WTC11 (cell line): ENCODE data around the gene SPEN. TPM values are rescaled to one million over a fixed set of nuclear protein-coding genes. Genes with fewer than 3 reads are reported as not detected.

Experiments
- ATAC-seq: fragments of 200-7000 bp; cut with Tn5 transposase; 2 replicates; pipeline ENCODE4 v1.10.0; 2021; ENCODE audit warnings: mild to moderate bottlenecking, moderate library complexity
- CTCF ChIA-PET: fragments of 300-600 bp; sonication (Branson Sonifier 250); formaldehyde crosslinking; loops from one replicate; lab custom pipeline; 2021; ENCODE audit warnings: antibody characterized with exemption; lab: Charles Lee
- POLR2A ChIA-PET: fragments of 350-600 bp; sonication (Branson Sonifier 250); formaldehyde crosslinking; loops from one replicate; lab custom pipeline; 2021; ENCODE audit warnings: antibody characterized with exemption; lab: Charles Lee
- DNase-seq: peaks from one replicate; pipeline ENCODE4 v3.0.0; 2021; ENCODE audit warnings: low spot score
- H3K27ac Mint-ChIP-seq: 2 replicates; pipeline ENCODE4 v1.8.0; 2021; ENCODE audit warnings: mixed read lengths
- H3K27me3 Mint-ChIP-seq: 2 replicates; pipeline ENCODE4 v1.8.0; 2021; ENCODE audit warnings: low read depth, mild to moderate bottlenecking, moderate library complexity, mixed read lengths
- H3K36me3 Mint-ChIP-seq: 2 replicates; pipeline ENCODE4 v1.8.0; 2021; ENCODE audit warnings: mixed read lengths
- H3K4me1 Mint-ChIP-seq: 2 replicates; pipeline ENCODE4 v1.8.0; 2022; ENCODE audit warnings: mixed read lengths
- H3K4me3 Mint-ChIP-seq: 2 replicates; pipeline ENCODE4 v1.8.0; 2021; ENCODE audit warnings: mild to moderate bottlenecking, moderate library complexity, mixed read lengths
- H3K9me3 Mint-ChIP-seq: 2 replicates; pipeline ENCODE4 v1.8.0; 2021; ENCODE audit warnings: mixed read lengths
- AR ChIP-seq: fragments of 250-450 bp; sonication (Bioruptor Pico); IDR thresholded peaks from 2 replicates; pipeline ENCODE4 v1.9.0; 2021; ENCODE audit warnings: mild to moderate bottlenecking
- CREB1 ChIP-seq: sonication (generic); formaldehyde crosslinking; IDR thresholded peaks from 2 replicates; pipeline ENCODE4 v1.8.0; 2023; ENCODE audit warnings: mild to moderate bottlenecking, missing genetic modification reagents
- CTCF ChIP-seq: fragments of 200-600 bp; IDR thresholded peaks from 2 replicates; pipeline ENCODE4 v1.8.0; 2022; ENCODE audit warnings: antibody characterized with exemption
- E2F1 ChIP-seq: sonication (generic); formaldehyde crosslinking; IDR thresholded peaks from 2 replicates; pipeline ENCODE4 v1.8.0; 2022; ENCODE audit warnings: mild to moderate bottlenecking, missing genetic modification reagents
- HMGA2 ChIP-seq: fragments of 250-450 bp; sonication (Bioruptor Pico); IDR thresholded peaks from 2 replicates; pipeline ENCODE4 v1.4.0; 2021; ENCODE audit warnings: mild to moderate bottlenecking, moderate library complexity
- IRF1 ChIP-seq: sonication (generic); formaldehyde crosslinking; IDR thresholded peaks from 2 replicates; pipeline ENCODE4 v1.8.0; 2023; ENCODE audit warnings: missing genetic modification reagents
- ZNF121 ChIP-seq: sonication (generic); formaldehyde crosslinking; IDR thresholded peaks from 2 replicates; pipeline ENCODE4 v1.8.0; 2023; ENCODE audit warnings: missing genetic modification reagents
- ZNF138 ChIP-seq: sonication (generic); formaldehyde crosslinking; conservative IDR thresholded peaks from 2 replicates; pipeline ENCODE4 v1.8.1; 2022; ENCODE audit warnings: mild to moderate bottlenecking, moderate library complexity, missing genetic modification reagents
- ZNF232 ChIP-seq: sonication (generic); formaldehyde crosslinking; IDR thresholded peaks from 2 replicates; pipeline ENCODE4 v1.8.0; 2022; ENCODE audit warnings: mild to moderate bottlenecking, missing genetic modification reagents
- ZNF512 ChIP-seq: sonication (generic); formaldehyde crosslinking; IDR thresholded peaks from 2 replicates; pipeline ENCODE4 v1.8.1; 2022; ENCODE audit warnings: missing genetic modification reagents, borderline replicate concordance
- ZNF532 ChIP-seq: fragments of 250-450 bp; sonication (Bioruptor Pico); IDR thresholded peaks from 2 replicates; pipeline ENCODE4 v1.9.0; 2021; ENCODE audit warnings: mild to moderate bottlenecking, borderline replicate concordance
- total RNA-seq: library from RNA; stranded (reverse); gene quantifications from 3 replicates; pipeline ENCODE4 v1.2.3, GENCODE V29; 2021

The SPEN gene
- total RNA-seq, 1 experiment from 2014 or later: 48.8 TPM

GRCh38 chr1:15851210-15852035, 3.9 kb downstream of the SPEN start (continued):
- TF ChIP-seq ZNF232 (CRISPR knock-in tag) (no peak), ZNF138 (CRISPR knock-in tag) (no peak), IRF1 (CRISPR knock-in tag) (no peak), ZNF121 (CRISPR knock-in tag) (no peak)

GRCh38 chr1:15852036-15852827, 4.7 kb downstream of the SPEN start:
- ATAC-seq (no peak), DNase-seq (no peak)
- TF ChIP-seq HMGA2 (CRISPR knock-in tag) (peak; percentile 94), CTCF (no peak)
- Mint-ChIP-seq H3K27me3 (peaks cover 5% of the 10 kb centered on the region; the same call in 1 of the 2 replicates), H3K36me3 (no peaks in the 10 kb centered on the region), H3K27ac (no peak overlapping the region), H3K4me1 (peaks cover 27% of the 10 kb centered on the region), H3K4me3 (no peak overlapping the region), H3K9me3 (no peaks in the 10 kb centered on the region)
- ChIA-PET CTCF (interaction anchor here (4.5 kb wide), 1 partner anchor 37 kb away, joined by 20 read pairs; no protein-coding TSS in a partner anchor), POLR2A (interaction anchor here (0.6 kb wide), 1 partner anchor 22 kb away, joined by 3 read pairs; no protein-coding TSS in a partner anchor)

- 0 out of 2 replicates have a peak overlapping the region, but pooled peaks have one; percentile 65 for H3K27ac Mint-ChIP-seq
- DNase-seq: no peak
- H3K36me3 Mint-ChIP-seq: no peaks in the 10 kb centered on the region
- TF ChIP-seq ZNF532 (CRISPR knock-in tag) (no peak), AR (CRISPR knock-in tag) (no peak), CREB1 (CRISPR knock-in tag) (no peak), ZNF512 (CRISPR knock-in tag) (no peak), E2F1 (CRISPR knock-in tag) (no peak)
- TF ChIP-seq, all 79 proteins: peak for 0
- Mint-ChIP-seq H3K4me3 (no peak overlapping the region), H3K4me1 (peaks cover 27% of the 10 kb centered on the region), H3K9me3 (no peaks in the 10 kb centered on the region), H3K27me3 (peaks cover 5% of the 10 kb centered on the region; the same call in 1 of the 2 replicates)
- POLR2A ChIA-PET: no interaction called here
- CTCF ChIA-PET: interaction anchor here (1.5 to 4.5 kb wide), 2 partner anchors 37 kb away, joined by 6 to 20 read pairs; no protein-coding TSS in a partner anchor
- no peak for ATAC-seq
Measured at GRCh38 chr1:15852828-15853302, 5.4 kb downstream of the SPEN start.
